ENCODE results near the gene ACYP2.

- TF ChIP-seq LEF1 (IDR thresholded peaks at IDR 0.05; ENCODE audit: borderline replicate concordance) (no peak), SUZ12 (IDR thresholded peaks at IDR 0.05) (no peak), CTBP1 (IDR thresholded peaks at IDR 0.05; ENCODE audit: borderline replicate concordance) (no peak), HDGF (IDR thresholded peaks at IDR 0.05; ENCODE audit: borderline replicate concordance) (no peak), SP1 (IDR thresholded peaks at IDR 0.05) (no peak), FOXK2 (IDR thresholded peaks at IDR 0.05) (no peak)
- TF ChIP-seq, protein P1, sequence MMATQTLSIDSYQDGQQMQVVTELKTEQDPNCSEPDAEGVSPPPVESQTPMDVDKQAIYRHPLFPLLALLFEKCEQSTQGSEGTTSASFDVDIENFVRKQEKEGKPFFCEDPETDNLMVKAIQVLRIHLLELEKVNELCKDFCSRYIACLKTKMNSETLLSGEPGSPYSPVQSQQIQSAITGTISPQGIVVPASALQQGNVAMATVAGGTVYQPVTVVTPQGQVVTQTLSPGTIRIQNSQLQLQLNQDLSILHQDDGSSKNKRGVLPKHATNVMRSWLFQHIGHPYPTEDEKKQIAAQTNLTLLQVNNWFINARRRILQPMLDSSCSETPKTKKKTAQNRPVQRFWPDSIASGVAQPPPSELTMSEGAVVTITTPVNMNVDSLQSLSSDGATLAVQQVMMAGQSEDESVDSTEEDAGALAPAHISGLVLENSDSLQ (IDR thresholded peaks at IDR 0.05), result no peak
Measured at GRCh38 chr2:54081574-54081973, 33.8 kb upstream of the ACYP2 start.
